GM18951 (cell line): ENCODE results near the gene POP5.
A peak's percentile ranks its signal among the peaks of the same experiment; 100 is the strongest.
"Not testable (repeated sequence)": the region's sequence is repeated elsewhere in the genome, so short reads cannot be mapped to it uniquely, and the experiment has no call there.

Source experiments
- POLR2A ChIP-seq: IDR thresholded peaks from 4 replicates; pipeline ENCODE4 v1.6.1; 2011; ENCODE audit warnings: mild to moderate bottlenecking; ENCODE audit not compliant: insufficient read length, insufficient read depth; ENCODE audit errors: extremely low read depth
- in situ Hi-C: fragments of 300-500 bp; cut with MboI; formaldehyde crosslinking; loops from one replicate; pipeline ENCODE4 v1.12.0; 2022; ENCODE audit warnings: low sequenced_read_pairs, mixed read lengths, inconsistent platforms; ENCODE audit not compliant: unreplicated experiment

Gene POP5

GRCh38 chr12:120580787-120581723 lies at the start of gene POP5:
POP5 (minus strand) TSS chr12:120581402; CDS start chr12:120581362, 40 bp downstream.
- peak; percentile 89 for TF ChIP-seq POLR2A
- in situ Hi-C loops = no loop called here

GRCh38 chr12:120630104-120630892 lies 49.1 kb upstream of the POP5 start:
- TF ChIP-seq POLR2A = no peak
- in situ Hi-C loops = no loop called here

- in situ Hi-C loops = no loop called here
- no peak for TF ChIP-seq POLR2A
Measured at GRCh38 chr12:120628919-120629318, 47.7 kb upstream of the POP5 start.

GRCh38 chr12:120625557-120626419 lies 44.6 kb upstream of the POP5 start:
- no peak for TF ChIP-seq POLR2A
- in situ Hi-C loops = no loop called here

- TF ChIP-seq POLR2A = no peak
- in situ Hi-C loops = no loop called here
Measured at GRCh38 chr12:120620624-120621023, 39.4 kb upstream of the POP5 start.

GRCh38 chr12:120618954-120619615 lies 37.9 kb upstream of the POP5 start:
- no peak for TF ChIP-seq POLR2A
- in situ Hi-C loops = no loop called here

- in situ Hi-C loops = not testable (repeated sequence)
Measured at GRCh38 chr12:120617767-120618166, 36.6 kb upstream of the POP5 start.

- in situ Hi-C loops = not testable (repeated sequence)
Measured at GRCh38 chr12:120617193-120617592, 36.0 kb upstream of the POP5 start.

GRCh38 chr12:120614848-120615247 lies 33.6 kb upstream of the POP5 start:
- in situ Hi-C loops = no loop called here
- no peak for TF ChIP-seq POLR2A

GRCh38 chr12:120611534-120611933 lies 30.3 kb upstream of the POP5 start:
- in situ Hi-C loops = not testable (repeated sequence)

- in situ Hi-C loops = no loop called here
- no peak for TF ChIP-seq POLR2A
Measured at GRCh38 chr12:120610560-120610959, 29.4 kb upstream of the POP5 start.

GRCh38 chr12:120602416-120602815 lies 21.2 kb upstream of the POP5 start:
- in situ Hi-C loops = not testable (repeated sequence)
